ENCODE measurements around the gene C16orf92.

The C16orf92 gene

DNA sequence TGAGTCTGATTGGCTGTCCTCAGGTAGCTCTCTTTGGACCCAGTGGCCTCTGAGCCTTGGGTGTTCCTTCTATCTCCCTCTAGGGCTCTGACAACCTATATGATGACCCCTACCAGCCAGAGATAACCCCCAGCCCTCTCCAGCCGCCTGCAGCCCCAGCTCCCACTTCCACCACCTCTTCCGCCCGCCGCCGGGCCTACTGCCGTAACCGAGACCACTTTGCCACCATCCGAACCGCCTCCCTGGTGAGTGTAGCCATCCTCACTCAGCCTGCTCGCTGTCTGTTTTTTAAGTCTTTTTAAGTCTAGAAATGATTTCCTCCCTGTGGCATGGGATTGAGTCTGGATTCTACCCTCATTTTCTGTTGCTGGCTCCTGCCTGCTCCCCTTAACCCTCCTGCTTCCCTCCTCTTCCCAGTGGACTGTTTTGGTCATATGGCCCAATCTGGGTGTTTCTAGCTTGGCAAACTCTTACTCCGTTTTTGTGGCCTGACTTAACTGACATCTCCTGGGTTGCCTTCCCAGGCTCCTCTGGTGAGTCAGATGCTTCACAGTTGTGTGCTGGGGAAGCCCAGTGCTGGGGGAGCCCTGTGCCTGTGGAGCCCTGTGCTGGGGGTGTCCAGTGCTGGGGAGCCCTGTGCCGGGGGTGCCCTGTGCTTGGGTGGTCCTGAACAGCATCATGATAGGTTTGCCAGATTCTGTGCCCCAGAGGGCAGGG is 39.4 kb upstream of the C16orf92 start:
- Histone ChIP-seq H3K9me2 (replicated peaks; ENCODE audit: low read depth, low read length) (no peaks in the 10 kb centered on the region), H3K9me3 (ENCODE audit: insufficient read depth, low read depth, low read length) (no peaks in the 10 kb centered on the region), H3K4me1 (ENCODE audit: insufficient read depth, low read length, poor library complexity, severe bottlenecking) (no peaks in the 10 kb centered on the region), H3K36me3 (ENCODE audit: insufficient read depth, low read length) (peaks cover 94% of the 10 kb centered on the region), H3K4me3 (ENCODE audit: low read length, poor library complexity, severe bottlenecking) (no peak overlapping the region), H2AFZ (ENCODE audit: low read length) (no peak overlapping the region), H3K27me3 (ENCODE audit: insufficient read depth, low read length, poor library complexity, severe bottlenecking) (no peaks in the 10 kb centered on the region), H3K4me2 (ENCODE audit: low read depth, low read length, poor library complexity, severe bottlenecking) (no peak overlapping the region), H3K79me2 (ENCODE audit: insufficient read depth, low read length) (peaks cover 6% of the 10 kb centered on the region; the same call in 1 of the 2 replicates), H3F3A (ENCODE audit: low read depth) (no peaks in the 10 kb centered on the region), H4K20me1 (ENCODE audit: insufficient read depth, low read length, poor library complexity, severe bottlenecking) (peaks cover 9% of the 10 kb centered on the region), H3K9ac (ENCODE audit: low read depth, low read length, poor library complexity, severe bottlenecking) (no peak overlapping the region)
- no peak for TF ChIP-seq EZH2phosphoT487 (IDR thresholded peaks at IDR 0.05; ENCODE audit: borderline replicate concordance)
- TF ChIP-seq, protein P1, sequence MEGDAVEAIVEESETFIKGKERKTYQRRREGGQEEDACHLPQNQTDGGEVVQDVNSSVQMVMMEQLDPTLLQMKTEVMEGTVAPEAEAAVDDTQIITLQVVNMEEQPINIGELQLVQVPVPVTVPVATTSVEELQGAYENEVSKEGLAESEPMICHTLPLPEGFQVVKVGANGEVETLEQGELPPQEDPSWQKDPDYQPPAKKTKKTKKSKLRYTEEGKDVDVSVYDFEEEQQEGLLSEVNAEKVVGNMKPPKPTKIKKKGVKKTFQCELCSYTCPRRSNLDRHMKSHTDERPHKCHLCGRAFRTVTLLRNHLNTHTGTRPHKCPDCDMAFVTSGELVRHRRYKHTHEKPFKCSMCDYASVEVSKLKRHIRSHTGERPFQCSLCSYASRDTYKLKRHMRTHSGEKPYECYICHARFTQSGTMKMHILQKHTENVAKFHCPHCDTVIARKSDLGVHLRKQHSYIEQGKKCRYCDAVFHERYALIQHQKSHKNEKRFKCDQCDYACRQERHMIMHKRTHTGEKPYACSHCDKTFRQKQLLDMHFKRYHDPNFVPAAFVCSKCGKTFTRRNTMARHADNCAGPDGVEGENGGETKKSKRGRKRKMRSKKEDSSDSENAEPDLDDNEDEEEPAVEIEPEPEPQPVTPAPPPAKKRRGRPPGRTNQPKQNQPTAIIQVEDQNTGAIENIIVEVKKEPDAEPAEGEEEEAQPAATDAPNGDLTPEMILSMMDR (conservative IDR thresholded peaks at IDR 0.05; ENCODE audit: low read length): no peak

DNA sequence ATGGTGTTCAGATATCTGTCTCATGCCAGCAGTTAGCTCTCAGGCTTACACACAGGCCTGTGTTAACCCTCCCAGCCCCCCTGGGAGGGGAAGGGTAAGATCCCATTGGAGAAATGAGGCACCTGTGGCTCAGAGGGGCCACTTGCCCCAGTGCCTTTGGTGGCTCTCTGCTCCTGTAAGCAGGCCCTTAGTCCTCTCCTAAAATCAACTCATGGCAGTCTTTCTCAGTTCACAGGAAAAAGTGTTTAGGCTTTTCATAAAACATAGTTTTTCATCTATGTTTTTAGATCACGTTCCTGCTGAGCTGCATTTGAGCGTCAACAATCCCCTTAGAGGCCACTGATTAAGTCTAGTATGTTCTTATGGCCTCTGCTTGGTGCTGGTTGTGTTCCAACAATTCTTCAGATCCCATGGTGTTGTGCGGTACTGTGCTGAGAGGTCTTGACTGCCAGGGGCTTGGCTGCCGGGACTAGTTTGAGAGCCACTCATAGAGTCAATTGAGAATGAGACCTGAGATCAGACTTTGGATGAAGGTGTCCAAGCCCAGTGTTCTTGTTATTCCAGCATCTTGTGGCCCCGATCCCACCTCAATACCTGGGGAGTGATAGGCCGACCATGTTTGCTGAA is 38.7 kb upstream of the C16orf92 start:
- Histone ChIP-seq H3K9ac (ENCODE audit: low read depth, low read length, poor library complexity, severe bottlenecking) (no peak overlapping the region), H2AFZ (ENCODE audit: low read length) (no peak overlapping the region), H3K4me3 (ENCODE audit: low read length, poor library complexity, severe bottlenecking) (no peak overlapping the region), H3K4me2 (ENCODE audit: low read depth, low read length, poor library complexity, severe bottlenecking) (no peak overlapping the region), H3K79me2 (ENCODE audit: insufficient read depth, low read length) (no peaks in the 10 kb centered on the region), H3F3A (ENCODE audit: low read depth) (no peaks in the 10 kb centered on the region), H3K9me3 (ENCODE audit: insufficient read depth, low read depth, low read length) (no peaks in the 10 kb centered on the region), H3K4me1 (ENCODE audit: insufficient read depth, low read length, poor library complexity, severe bottlenecking) (no peaks in the 10 kb centered on the region), H3K36me3 (ENCODE audit: insufficient read depth, low read length) (peaks cover 92% of the 10 kb centered on the region), H3K27me3 (ENCODE audit: insufficient read depth, low read length, poor library complexity, severe bottlenecking) (no peaks in the 10 kb centered on the region), H4K20me1 (ENCODE audit: insufficient read depth, low read length, poor library complexity, severe bottlenecking) (peaks cover 2% of the 10 kb centered on the region), H3K9me2 (replicated peaks; ENCODE audit: low read depth, low read length) (no peaks in the 10 kb centered on the region)
- TF ChIP-seq, protein P1 (conservative IDR thresholded peaks at IDR 0.05; ENCODE audit: low read length): no peak
- no peak for TF ChIP-seq EZH2phosphoT487 (IDR thresholded peaks at IDR 0.05; ENCODE audit: borderline replicate concordance)

DNA sequence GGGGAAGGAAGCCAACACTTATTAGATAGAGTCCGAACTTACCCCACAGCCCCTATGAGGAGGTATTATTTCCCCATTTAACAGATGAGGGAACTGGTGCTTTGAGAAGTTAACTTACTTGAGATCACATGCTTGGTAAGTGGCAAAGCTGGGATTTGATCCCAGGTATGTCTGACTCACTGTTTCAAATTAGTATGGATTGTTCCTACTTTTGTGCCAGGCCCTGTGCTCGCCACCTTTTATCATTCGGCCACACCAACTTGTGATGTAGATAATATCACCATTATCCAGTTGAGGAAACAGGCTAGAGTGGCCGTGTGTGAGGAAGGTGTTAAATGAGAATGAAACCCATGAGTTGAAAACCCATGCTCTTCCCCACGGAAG is 38.2 kb upstream of the C16orf92 start:
- Histone ChIP-seq H3K4me2 (ENCODE audit: low read depth, low read length, poor library complexity, severe bottlenecking) (no peak overlapping the region), H3F3A (ENCODE audit: low read depth) (0 out of 2 replicates have a peak, but pooled peaks cover under 1% of the 10 kb centered on the region), H3K27me3 (ENCODE audit: insufficient read depth, low read length, poor library complexity, severe bottlenecking) (no peaks in the 10 kb centered on the region), H3K9me3 (ENCODE audit: insufficient read depth, low read depth, low read length) (no peaks in the 10 kb centered on the region), H3K79me2 (ENCODE audit: insufficient read depth, low read length) (no peaks in the 10 kb centered on the region), H3K4me3 (ENCODE audit: low read length, poor library complexity, severe bottlenecking) (no peak overlapping the region), H3K36me3 (ENCODE audit: insufficient read depth, low read length) (peaks cover 92% of the 10 kb centered on the region), H2AFZ (ENCODE audit: low read length) (no peak overlapping the region), H4K20me1 (ENCODE audit: insufficient read depth, low read length, poor library complexity, severe bottlenecking) (no peaks in the 10 kb centered on the region), H3K4me1 (ENCODE audit: insufficient read depth, low read length, poor library complexity, severe bottlenecking) (no peaks in the 10 kb centered on the region), H3K9ac (ENCODE audit: low read depth, low read length, poor library complexity, severe bottlenecking) (no peak overlapping the region), H3K9me2 (replicated peaks; ENCODE audit: low read depth, low read length) (no peaks in the 10 kb centered on the region)
- no peak for TF ChIP-seq EZH2phosphoT487 (IDR thresholded peaks at IDR 0.05; ENCODE audit: borderline replicate concordance)
- TF ChIP-seq, protein P1 (conservative IDR thresholded peaks at IDR 0.05; ENCODE audit: low read length): no peak

All from Loucy (cell line).